ENCODE results near the gene VPS13D. TPM values are rescaled to one million over a fixed set of nuclear protein-coding genes. Genes with fewer than 3 reads are reported as not detected.

Gene VPS13D
- total and polyA plus RNA-seq, 2 of the 4 experiments (the other 2 are of a cell fraction), result 9.0 to 16.3 TPM

GRCh38 chr1:12539705-12540579 lies 310.1 kb downstream of the VPS13D start (continued):
- TF ChIP-seq CTCF (conservative IDR thresholded peaks at IDR 0.05; ENCODE audit: low read depth, low read length) (peak; percentile 32), FOS (IDR thresholded peaks at IDR 0.05; ENCODE audit: low read depth, low read length) (peak; percentile 40; the same call in 1 of the 2 replicates), CEBPB (IDR thresholded peaks at IDR 0.05; ENCODE audit: low read depth, low read length) (peak; percentile 94)
